HG03066 (cell line): ENCODE results near the gene STXBP1.
"Not testable (repeated sequence)": the region's sequence is repeated elsewhere in the genome, so short reads cannot be mapped to it uniquely, and the experiment has no call there.

Experiments
- ATAC-seq: cut with Tn5 transposase; IDR thresholded peaks from one replicate; pipeline ENCODE4 v1.9.1; 2021; ENCODE audit warnings: low read depth; ENCODE audit not compliant: unreplicated experiment

The STXBP1 gene

GRCh38 chr9:127575875-127576778, 36.0 kb upstream of the STXBP1 start:
- ATAC-seq = no peak

DNA sequence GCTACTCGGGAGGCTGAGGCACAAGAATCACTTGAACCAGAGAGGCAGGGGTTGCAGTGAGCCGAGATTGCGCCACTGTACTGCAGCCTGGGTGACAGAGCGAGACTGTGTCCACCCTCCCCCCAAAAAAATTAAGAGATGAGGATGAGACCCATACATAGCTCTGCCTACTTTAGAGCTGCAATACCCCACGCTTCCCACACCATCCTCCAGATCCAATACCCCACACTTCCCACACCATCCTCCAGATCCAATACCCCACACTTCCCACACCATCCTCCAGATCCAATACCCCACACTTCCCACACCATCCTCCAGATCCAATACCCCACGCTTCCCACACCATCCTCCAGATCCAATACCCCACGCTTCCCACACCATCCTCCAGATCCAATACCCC, 34.9 kb upstream of the STXBP1 start:
- ATAC-seq = not testable (repeated sequence)

DNA sequence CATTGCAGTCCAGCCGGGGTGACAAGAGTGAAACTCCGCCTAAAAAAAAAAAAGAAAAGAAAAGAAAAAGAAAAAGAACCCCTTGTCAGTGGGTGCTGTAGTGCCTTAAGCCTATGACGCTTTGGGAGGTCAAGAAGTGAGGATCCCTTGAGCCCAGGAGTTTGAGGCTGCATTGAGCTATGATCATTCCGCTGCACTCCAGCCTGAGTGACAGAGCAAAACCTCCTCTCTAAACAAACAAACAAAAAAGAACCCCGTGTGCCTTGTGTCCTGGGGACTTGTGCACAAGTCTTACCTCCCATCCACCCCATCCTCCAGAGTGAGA, 33.5 kb upstream of the STXBP1 start:
- no peak for ATAC-seq

DNA sequence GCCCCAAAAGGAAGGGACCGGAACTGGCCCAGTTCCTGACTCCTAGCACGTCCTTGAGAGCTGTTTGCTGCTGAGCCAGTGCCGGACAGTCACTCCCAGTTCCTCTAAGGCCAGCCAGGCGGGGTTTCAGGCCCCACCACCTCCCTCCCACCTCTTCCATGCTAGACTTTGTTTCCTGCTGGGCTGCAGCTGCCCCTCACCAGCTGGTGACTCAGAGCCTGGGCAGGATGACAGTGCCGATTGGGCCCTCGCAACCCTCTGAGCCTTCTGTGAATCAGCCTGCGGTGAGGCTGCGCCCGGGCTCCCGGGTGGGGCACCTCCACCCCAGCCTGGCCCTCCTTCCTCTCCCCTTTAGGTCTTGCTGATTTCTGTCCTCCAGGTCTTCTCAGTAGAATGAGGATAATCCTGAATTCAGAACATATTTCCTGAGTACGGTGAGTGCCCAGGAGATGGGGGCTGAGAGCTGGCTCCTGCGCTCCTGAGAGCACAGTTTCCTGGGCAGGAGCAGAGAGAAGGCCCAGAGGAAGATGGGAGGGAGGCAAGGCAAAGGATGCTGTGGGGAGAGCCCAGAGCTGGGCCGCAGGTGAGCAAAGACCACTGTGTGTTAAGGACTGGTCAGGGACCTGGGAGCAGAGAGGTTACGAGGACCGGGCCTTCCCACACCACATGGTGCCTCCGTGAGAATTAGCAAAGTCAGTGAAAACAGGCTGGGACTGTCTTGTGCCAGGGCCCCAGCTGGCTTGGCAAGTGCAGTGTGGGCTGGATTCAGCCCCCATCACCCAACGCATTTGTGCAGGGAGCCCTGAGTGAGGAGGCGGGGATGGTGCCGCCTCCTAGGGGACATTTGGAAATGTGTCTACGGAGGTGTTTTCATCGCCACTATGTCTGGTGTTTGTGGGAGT, 32.9 kb upstream of the STXBP1 start:
- ATAC-seq = no peak

GRCh38 chr9:127580366-127580765, 31.7 kb upstream of the STXBP1 start:
- ATAC-seq = no peak

DNA sequence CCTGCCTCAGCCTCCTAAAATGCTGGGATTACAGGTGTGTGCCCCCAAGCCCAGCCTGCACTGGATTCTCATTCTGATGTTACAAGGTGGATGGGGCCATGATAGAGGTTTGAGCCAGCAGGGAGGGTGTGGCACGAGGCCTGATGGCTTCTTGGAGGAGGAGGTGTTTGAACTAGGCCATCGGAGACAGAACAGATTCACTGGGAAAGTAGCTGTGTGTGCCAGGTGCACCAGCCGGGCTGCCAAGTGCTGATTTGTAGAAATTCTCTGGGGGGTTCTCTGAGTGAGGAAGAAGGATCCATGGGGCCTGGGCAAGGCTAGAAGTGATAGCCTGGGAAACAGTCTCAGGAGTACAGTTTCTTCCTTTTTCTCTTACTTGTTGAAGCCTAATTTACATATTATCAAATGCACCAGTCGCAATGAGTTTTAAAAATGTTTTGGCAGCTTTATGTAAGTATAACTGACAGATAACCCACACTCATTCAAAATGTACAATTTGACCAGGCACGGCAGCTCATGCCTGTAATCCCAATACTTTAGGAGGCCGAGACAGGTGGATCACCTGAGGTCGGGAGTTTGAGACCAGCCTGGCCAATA, 31.1 kb upstream of the STXBP1 start:
- no peak for ATAC-seq

DNA sequence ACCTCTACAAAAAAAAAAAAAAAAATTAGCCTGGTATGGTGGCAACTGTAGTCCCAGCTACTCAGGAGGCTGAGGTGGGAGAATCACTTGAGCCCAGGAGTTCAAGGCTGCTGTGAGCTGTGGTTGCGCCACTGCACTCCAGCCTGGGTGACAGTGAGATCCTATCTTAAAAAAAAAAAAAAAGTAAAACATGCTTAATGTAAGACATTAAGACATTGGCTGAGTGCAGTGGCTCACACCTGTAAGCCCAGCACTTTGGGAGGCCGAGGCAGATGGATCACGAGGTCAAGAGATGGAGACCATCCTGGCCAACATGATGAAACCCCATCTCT, 27.6 kb upstream of the STXBP1 start:
- not testable (repeated sequence) for ATAC-seq

GRCh38 chr9:127585161-127585819, 26.8 kb upstream of the STXBP1 start:
- no peak for ATAC-seq

- no peak for ATAC-seq
These were observed 26.0 kb upstream of the STXBP1 start for GRCh38 chr9:127586096-127586495.

DNA sequence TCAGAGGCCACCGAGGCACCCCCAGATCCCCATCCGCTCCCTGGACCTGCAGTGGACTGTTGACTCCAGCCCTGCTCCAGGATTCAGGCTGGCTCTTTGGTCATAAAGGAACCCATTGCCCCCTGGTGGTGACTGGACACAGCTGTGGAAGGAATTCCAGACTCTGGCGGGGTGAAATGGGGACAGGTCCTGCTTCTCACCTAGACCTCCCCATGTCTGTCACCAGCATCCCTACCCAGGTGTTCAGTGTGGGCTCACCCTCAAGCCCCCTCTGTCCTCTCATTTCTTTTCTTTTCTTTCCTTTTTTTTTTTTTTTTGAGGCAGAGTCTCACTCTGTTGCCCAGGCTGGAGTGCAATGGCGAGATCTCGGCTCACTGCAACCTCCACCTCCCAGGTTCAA, 25.5 kb upstream of the STXBP1 start:
- ATAC-seq = no peak

- ATAC-seq = no peak
These were observed 24.1 kb upstream of the STXBP1 start for GRCh38 chr9:127587966-127588365.

DNA sequence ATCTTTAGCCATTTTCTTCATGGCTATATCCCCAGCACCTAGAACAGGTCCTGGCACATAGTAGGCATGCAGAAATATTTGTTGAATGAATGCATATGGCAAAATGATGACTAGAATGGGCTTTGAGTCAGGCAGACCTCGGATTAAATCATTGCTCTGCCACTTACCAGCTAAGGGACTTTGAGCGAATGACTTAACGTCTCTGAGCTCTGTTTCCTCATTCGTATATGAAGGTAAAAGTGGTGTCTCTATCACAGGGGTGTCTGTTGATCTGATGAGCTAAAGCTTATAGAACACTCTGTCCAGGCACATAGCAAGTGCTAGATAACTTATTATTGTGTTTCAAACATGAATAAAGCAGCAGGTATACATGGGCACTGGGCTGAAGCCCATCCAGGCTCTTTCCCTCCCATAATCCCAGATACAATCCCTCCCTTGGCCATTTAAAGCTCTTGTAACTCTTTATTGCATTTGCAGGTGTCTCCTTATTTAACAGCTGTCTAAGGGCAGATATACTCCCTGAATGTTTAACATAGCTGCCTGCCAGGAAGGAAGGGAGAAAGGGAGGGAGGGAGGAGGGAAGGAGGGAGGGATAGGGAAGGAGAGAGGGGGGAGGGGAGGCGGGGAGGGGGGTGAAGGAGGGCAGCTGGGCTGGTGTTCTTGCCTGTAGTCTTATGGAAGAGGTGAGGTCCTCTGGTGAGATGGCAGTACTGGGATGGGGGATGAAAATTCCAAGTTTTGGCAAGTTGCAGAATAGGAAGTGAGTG, 23.2 kb upstream of the STXBP1 start:
- ATAC-seq = no peak

- no peak for ATAC-seq
These were observed 22.1 kb upstream of the STXBP1 start for GRCh38 chr9:127589955-127590370.

DNA sequence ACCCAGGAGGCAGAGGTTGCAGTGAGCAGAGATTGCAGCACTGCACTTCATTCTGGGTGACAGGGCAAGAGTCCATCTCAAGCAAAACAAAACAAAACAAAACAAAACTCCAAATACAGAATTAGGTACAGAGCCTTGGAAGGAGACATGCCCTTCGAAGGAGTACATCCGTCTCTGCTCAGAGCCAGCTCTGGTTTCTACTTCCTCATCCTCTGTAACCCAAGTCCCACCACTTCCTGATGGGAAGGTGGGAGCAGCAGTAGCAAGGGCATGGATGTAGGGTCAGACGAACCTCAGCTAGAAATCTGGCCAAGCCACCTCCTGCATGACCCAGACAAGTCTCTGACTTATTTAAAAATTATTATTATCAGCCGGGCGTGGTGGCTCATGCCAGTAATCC, 16.5 kb upstream of the STXBP1 start:
- no peak for ATAC-seq

- no peak for ATAC-seq
These were observed 13.1 kb upstream of the STXBP1 start for GRCh38 chr9:127598839-127599549.

DNA sequence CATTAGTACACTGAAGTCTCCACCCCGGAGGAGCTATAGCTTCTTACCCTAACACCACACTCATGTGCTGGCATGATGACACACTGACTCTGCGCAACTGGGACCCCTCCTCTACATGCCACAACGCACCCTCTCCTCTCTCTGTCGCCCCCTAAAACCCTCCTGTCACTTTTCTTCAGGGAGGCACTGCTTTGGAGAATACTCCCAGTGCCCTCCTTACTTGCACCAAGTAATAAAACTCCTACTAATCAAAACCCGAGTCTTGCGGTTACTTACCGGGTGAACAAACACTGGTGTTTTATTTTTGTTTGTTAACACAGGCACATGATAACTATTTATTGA, 12.6 kb upstream of the STXBP1 start:
- no peak for ATAC-seq

DNA sequence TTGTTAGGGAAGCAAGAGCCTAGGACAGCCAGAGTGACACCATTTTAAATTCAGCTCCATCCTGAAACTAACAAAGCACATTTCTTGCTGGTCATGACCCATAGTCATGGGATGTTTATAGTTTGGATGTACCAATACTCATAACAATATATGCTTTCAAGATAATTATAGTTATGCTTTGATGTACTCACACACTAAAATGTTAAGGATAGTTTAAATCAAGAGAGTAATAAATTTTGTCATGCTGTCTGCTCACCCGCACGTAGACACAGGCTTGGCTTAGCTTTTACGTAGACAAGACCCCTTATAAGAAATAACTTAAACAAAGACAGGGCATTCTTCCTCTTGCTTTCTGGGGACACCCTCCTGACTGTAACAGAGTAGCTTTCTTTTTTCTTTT, 8.9 kb upstream of the STXBP1 start:
- no peak for ATAC-seq

- ATAC-seq = no peak
These were observed 6.0 kb upstream of the STXBP1 start for GRCh38 chr9:127606043-127606442.

DNA sequence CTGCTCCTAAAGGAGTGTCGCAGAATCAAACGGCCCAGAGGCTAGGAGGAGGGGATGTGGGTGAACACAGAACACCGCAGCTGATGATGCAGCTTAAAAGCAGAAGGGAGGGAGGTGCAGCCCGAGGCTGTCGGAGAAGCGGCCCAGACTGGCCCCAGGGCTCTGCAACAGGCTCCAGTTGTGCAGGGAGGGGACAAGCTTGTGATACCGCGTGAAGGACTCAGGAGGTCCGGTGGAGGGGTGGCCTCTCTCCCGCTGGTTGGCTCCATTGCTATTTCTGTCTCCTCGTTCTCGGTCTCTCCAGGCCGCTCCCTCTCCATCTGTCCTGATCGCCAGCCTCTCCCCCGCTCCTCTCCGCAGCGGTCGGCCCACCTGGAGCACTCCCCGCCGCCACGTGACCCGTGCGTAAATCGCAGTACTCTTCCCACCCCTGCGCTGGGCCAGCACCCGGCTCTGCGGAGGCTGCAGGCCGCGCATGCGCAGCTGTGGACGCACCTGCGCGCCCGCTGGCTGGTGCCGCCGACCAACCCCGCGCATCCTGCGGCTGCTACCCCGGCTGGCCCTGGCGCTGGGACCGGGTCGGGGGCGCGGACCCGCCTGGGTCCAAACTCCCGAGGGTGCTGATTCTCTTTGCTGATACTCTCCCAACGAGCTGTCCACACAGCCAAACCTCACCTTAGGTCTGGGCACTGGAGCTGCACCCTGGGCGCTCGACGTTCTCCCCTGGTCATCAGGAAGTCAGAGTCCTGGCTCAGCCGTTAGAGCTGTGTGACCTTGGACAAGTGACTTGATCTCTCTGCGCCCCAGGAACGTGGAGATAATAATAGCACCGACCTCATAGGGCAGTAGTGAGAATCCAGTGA, 3.7 kb upstream of the STXBP1 start:
- ATAC-seq = no peak
